H1 (cell line): ENCODE measurements around the gene GPX4. TPM values are rescaled to one million over a fixed set of nuclear protein-coding genes. Genes with fewer than 3 reads are reported as not detected.

ENCODE experiments used
- BACH1 ChIP-seq: IDR thresholded peaks from 2 replicates; pipeline ENCODE4 v1.6.1; 2012; ENCODE audit warnings: low read length, improper control_type of control experiment
- CBX8 ChIP-seq: fragments of 300-800, 300-1000 bp; sonication (generic); IDR thresholded peaks from 2 replicates; pipeline ENCODE4 v1.7.1; 2016; ENCODE audit warnings: low read depth, low read length, borderline replicate concordance
- KDM4A ChIP-seq: IDR thresholded peaks from one replicate; pipeline ENCODE4 v1.7.1; 2012; ENCODE audit warnings: low read depth, mild to moderate bottlenecking, moderate library complexity, low read length, inconsistent platforms; ENCODE audit not compliant: severe bottlenecking
- PHF8 ChIP-seq: fragments of 200-600 bp; sonication (generic); conservative IDR thresholded peaks from 2 replicates; pipeline ENCODE4 v1.7.1; 2012; ENCODE audit warnings: low read depth, mild to moderate bottlenecking, inconsistent platforms, low read length, moderate library complexity
- POLR2AphosphoS5 ChIP-seq: IDR thresholded peaks from 2 replicates; pipeline ENCODE4 v1.6.1; 2011; ENCODE audit warnings: low read depth, low read length
- RNF2 ChIP-seq: fragments of 200-900, 300-1000 bp; sonication (generic); IDR thresholded peaks from 2 replicates; pipeline ENCODE4 v1.7.1; 2016; ENCODE audit warnings: borderline replicate concordance, low read depth, mild to moderate bottlenecking, antibody characterized with exemption, low read length; ENCODE audit not compliant: poor library complexity, severe bottlenecking; ENCODE audit errors: missing control alignments
- RXRA ChIP-seq: IDR thresholded peaks from 2 replicates; pipeline ENCODE4 v1.6.1; 2011; ENCODE audit warnings: low read depth, mild to moderate bottlenecking, low read length, moderate library complexity; ENCODE audit not compliant: insufficient read depth
- SIRT6 ChIP-seq: IDR thresholded peaks from one replicate; pipeline ENCODE4 v1.7.1; 2012; ENCODE audit warnings: low read length, inconsistent platforms
- SUZ12 ChIP-seq: fragments of 200-600 bp; sonication (generic); IDR thresholded peaks from 2 replicates; pipeline ENCODE4 v1.6.1; 2012; ENCODE audit warnings: mild to moderate bottlenecking, inconsistent platforms, low read length, moderate library complexity, mixed read lengths
- TBP ChIP-seq: IDR thresholded peaks from 2 replicates; pipeline ENCODE4 v1.6.1; 2011; ENCODE audit warnings: low read depth, low read length, improper control_type of control experiment
- TCF12 ChIP-seq: IDR thresholded peaks from 2 replicates; pipeline ENCODE4 v1.6.1; 2011; ENCODE audit warnings: low read depth, mild to moderate bottlenecking, low read length
- polyA plus RNA-seq, 7 experiments: library from polyadenylated mRNA; depleted of rRNA in 3 of 7; stranded (reverse) in 5 of 7; unstranded in 2 of 7; fragments of >200 nt in 5 of 7; fragments of 200-250 nt in 2 of 7; gene quantifications; 1 replicate in 5 of 7; 2 replicates in 1 of 7; 4 replicates in 1 of 7; pipeline versions ENCODE4 v1.2.1 to v1.2.3, GENCODE V29; 2011 to 2013; ENCODE audit warnings: missing spikeins in 2 of 7, mixed read lengths in 2 of 7
- total RNA-seq: library from RNA; stranded (reverse); fragmentation: NEBNext Ultra II Directional; extraction: Animal tissue kit (Norgen Biotek cat#: 25700); gene quantifications from 2 replicates; pipeline ENCODE4 v1.2.1, GENCODE V29; 2021

GPX4 gene
- total and polyA plus RNA-seq, 2 of the 8 experiments (the other 6 are each of a cell fraction or from before 2014, with no cell fraction given), result 342 to 693 TPM

DNA sequence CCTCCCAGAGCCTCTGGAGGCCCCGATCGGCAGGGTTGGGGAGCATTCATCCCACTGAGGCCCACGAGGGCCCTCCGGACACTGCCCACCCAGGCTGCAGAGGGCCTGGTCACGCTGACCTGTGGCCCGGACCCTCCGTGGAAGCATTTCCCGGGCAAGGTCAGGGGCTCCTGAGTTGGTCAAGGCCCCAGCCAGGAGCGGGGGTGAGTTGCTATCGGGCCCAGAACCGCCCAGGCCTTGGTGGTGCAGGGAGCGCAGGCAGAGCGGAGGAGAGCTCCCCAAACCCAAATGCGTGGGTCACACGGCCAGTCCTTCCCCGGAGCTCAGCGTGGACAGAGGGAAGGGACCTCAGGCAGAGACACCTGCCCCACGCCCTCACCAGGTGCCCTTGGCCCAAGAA lies 25.7 kb downstream of the GPX4 start (continued):
- TF ChIP-seq KDM4A, result no peak
- TF ChIP-seq RNF2, result no peak
- TF ChIP-seq SUZ12, result no peak
- TF ChIP-seq TCF12, result no peak
- no peak for TF ChIP-seq RXRA
- no peak for TF ChIP-seq PHF8
- no peak for TF ChIP-seq BACH1
- no peak for TF ChIP-seq CBX8
- TF ChIP-seq POLR2AphosphoS5, result no peak
- TF ChIP-seq TBP, result no peak
- no peak for TF ChIP-seq SIRT6
